Kidney capillary endothelial cell (primary cell): ENCODE data around the gene RHBG.
A peak's percentile ranks its signal among the peaks of the same experiment; 100 is the strongest.

Source experiments
- DNase-seq: peaks from one replicate; pipeline ENCODE4 v3.0.0-alpha.2; 2018; ENCODE audit warnings: low spot score

The RHBG gene

GRCh38 chr1:156386949-156387869 lies 18.2 kb downstream of the RHBG start:
- DNase-seq: no peak

GRCh38 chr1:156387870-156388173 lies 18.8 kb downstream of the RHBG start:
- DNase-seq: peak; percentile 45

GRCh38 chr1:156388174-156389137 lies 19.4 kb downstream of the RHBG start:
- peak; percentile 22 for DNase-seq

GRCh38 chr1:156389311-156389710 lies 20.3 kb downstream of the RHBG start:
- DNase-seq: no peak

- no peak for DNase-seq
Observed at GRCh38 chr1:156390469-156391365, 21.7 kb downstream of the RHBG start.

GRCh38 chr1:156391366-156391677 lies 22.3 kb downstream of the RHBG start:
- DNase-seq: no peak

- DNase-seq: no peak
Observed at GRCh38 chr1:156391701-156392100, 22.7 kb downstream of the RHBG start.

- no peak for DNase-seq
Observed at GRCh38 chr1:156392452-156392853, 23.4 kb downstream of the RHBG start.

- DNase-seq: no peak
Observed at GRCh38 chr1:156393095-156393494, 24.1 kb downstream of the RHBG start.

GRCh38 chr1:156394082-156394481 lies 25.1 kb downstream of the RHBG start:
- no peak for DNase-seq

GRCh38 chr1:156394835-156395461 lies 25.9 kb downstream of the RHBG start:
- DNase-seq: no peak

- DNase-seq: no peak
Observed at GRCh38 chr1:156399355-156400125, 30.5 kb downstream of the RHBG start.

GRCh38 chr1:156400191-156400935 lies 31.4 kb downstream of the RHBG start:
- DNase-seq: no peak

GRCh38 chr1:156401041-156401574 lies 32.1 kb downstream of the RHBG start:
- no peak for DNase-seq

GRCh38 chr1:156401681-156402081 lies 32.7 kb downstream of the RHBG start:
- no peak for DNase-seq

GRCh38 chr1:156402331-156403020 lies 33.5 kb downstream of the RHBG start:
- DNase-seq: no peak

- no peak for DNase-seq
Observed at GRCh38 chr1:156405670-156406069, 36.7 kb downstream of the RHBG start.

- DNase-seq: no peak
Observed at GRCh38 chr1:156406251-156406650, 37.2 kb downstream of the RHBG start.

GRCh38 chr1:156407344-156407743 lies 38.3 kb downstream of the RHBG start:
- no peak for DNase-seq
